ENCODE data around the gene PTPRF.

- TF ChIP-seq CTCF (IDR thresholded peaks at IDR 0.05; ENCODE audit: borderline replicate concordance, extremely low read depth, low read length, poor library complexity, severe bottlenecking), result no peak
- no peak for TF ChIP-seq EZH2 (IDR thresholded peaks at IDR 0.05; ENCODE audit: borderline replicate concordance, low read depth, low read length, severe bottlenecking)
These were observed 17.9 kb downstream of the PTPRF start for GRCh38 chr1:43548285-43549271.
